Measurements from ENCODE around the gene RGS6.

Gene RGS6

DNA sequence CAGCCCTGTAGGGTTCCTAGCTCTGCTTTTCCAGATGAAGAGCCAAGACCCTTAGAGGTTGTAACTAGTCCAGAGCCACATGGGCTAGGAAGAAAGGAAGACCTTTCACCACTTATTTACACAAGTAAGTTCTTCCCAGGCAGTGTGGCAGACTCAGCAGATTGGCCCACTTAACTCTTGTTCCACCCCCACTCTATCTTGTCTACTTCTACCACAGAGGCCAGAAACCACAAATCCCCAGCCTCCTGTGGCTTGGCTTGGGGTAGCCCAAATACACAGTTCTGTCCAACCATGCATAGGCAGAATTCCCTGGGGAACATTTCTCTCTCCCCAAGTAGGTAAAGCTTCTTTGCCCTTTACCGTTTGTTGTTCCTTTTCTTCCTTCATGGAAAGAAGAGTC is 383.5 kb downstream of the RGS6 start:
- H3K27ac ChIP-seq = no peak overlapping the region
- DNase-seq = no peak
- no peak overlapping the region for H3K4me3 ChIP-seq (ENCODE audit: low read depth, low read length)
- no peaks in the 10 kb centered on the region for H3K27me3 ChIP-seq (replicated peaks)
- H3K36me3 ChIP-seq (replicated peaks) = no peaks in the 10 kb centered on the region
- TF ChIP-seq, protein P1, sequence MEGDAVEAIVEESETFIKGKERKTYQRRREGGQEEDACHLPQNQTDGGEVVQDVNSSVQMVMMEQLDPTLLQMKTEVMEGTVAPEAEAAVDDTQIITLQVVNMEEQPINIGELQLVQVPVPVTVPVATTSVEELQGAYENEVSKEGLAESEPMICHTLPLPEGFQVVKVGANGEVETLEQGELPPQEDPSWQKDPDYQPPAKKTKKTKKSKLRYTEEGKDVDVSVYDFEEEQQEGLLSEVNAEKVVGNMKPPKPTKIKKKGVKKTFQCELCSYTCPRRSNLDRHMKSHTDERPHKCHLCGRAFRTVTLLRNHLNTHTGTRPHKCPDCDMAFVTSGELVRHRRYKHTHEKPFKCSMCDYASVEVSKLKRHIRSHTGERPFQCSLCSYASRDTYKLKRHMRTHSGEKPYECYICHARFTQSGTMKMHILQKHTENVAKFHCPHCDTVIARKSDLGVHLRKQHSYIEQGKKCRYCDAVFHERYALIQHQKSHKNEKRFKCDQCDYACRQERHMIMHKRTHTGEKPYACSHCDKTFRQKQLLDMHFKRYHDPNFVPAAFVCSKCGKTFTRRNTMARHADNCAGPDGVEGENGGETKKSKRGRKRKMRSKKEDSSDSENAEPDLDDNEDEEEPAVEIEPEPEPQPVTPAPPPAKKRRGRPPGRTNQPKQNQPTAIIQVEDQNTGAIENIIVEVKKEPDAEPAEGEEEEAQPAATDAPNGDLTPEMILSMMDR (IDR thresholded peaks at IDR 0.05; ENCODE audit: low read depth, low read length, missing control alignments) = no peak
- in situ Hi-C loops (cut with HindIII; ENCODE audit: low pct_ligation_motif_present, low sequenced_read_pairs) = no loop called here

GRCh38 chr14:72318648-72319047 is 386.4 kb downstream of the RGS6 start:
- Histone ChIP-seq H3K27me3 (replicated peaks) (no peaks in the 10 kb centered on the region), H3K4me3 (ENCODE audit: low read depth, low read length) (no peak overlapping the region), H3K27ac (no peak overlapping the region), H3K36me3 (replicated peaks) (no peaks in the 10 kb centered on the region)
- in situ Hi-C loops (cut with HindIII; ENCODE audit: low pct_ligation_motif_present, low sequenced_read_pairs) = no loop called here
- TF ChIP-seq, protein P1 (IDR thresholded peaks at IDR 0.05; ENCODE audit: low read depth, low read length, missing control alignments) = no peak
- DNase-seq = no peak

DNA sequence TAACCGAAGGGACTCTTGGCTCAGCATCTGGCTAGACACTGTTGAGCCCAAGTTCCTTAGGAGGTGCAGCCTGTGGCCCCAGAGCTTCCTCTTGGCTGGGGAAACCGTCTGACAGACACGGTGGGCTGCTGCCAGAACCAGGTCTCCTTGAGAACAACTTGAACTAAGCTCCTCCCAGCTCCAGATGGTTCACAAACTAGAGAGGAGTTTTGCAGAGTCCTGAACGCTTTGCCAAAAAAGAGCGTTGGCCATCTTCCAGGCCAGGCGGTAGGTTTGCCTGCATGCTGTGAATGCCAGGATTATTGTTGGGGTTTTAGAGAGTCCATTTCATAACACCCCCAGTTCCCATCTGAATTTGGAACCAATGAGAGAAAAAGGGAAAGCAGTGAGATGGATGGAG is 399.8 kb downstream of the RGS6 start:
- H3K27ac ChIP-seq = no peak overlapping the region
- no peak overlapping the region for H3K4me3 ChIP-seq (ENCODE audit: low read depth, low read length)
- in situ Hi-C loops (cut with HindIII; ENCODE audit: low pct_ligation_motif_present, low sequenced_read_pairs) = no loop called here
- H3K27me3 ChIP-seq (replicated peaks) = no peaks in the 10 kb centered on the region
- TF ChIP-seq, protein P1 (IDR thresholded peaks at IDR 0.05; ENCODE audit: low read depth, low read length, missing control alignments) = no peak
- DNase-seq = no peak
- no peaks in the 10 kb centered on the region for H3K36me3 ChIP-seq (replicated peaks)

GRCh38 chr14:72332871-72333270 is 400.6 kb downstream of the RGS6 start:
- in situ Hi-C loops (cut with HindIII; ENCODE audit: low pct_ligation_motif_present, low sequenced_read_pairs) = no loop called here

DNA sequence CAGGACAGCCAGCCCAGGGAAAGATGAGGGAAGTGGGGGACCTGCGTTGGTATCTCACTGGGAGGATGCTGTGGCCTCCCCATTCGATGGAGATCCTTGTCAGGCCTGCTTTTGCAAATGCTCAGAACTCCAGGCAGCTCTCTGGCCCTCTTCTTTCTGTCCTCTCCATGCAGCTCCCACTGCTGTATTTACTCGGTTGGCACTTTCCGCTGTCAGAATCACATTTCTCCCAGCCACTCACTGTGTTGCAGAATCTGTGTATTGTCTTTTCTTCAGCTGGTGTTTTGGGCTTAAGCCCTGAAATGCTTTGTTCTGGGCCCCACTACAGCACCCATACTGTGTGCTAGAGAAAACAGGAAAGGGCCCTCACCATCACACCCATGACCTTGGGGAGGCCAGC is 401.1 kb downstream of the RGS6 start:
- no peak overlapping the region for H3K27ac ChIP-seq
- TF ChIP-seq, protein P1 (IDR thresholded peaks at IDR 0.05; ENCODE audit: low read depth, low read length, missing control alignments) = no peak
- in situ Hi-C loops (cut with HindIII; ENCODE audit: low pct_ligation_motif_present, low sequenced_read_pairs) = no loop called here
- H3K36me3 ChIP-seq (replicated peaks) = no peaks in the 10 kb centered on the region
- no peaks in the 10 kb centered on the region for H3K27me3 ChIP-seq (replicated peaks)
- no peak for DNase-seq
- no peak overlapping the region for H3K4me3 ChIP-seq (ENCODE audit: low read depth, low read length)

More at GRCh38 chr14:72332871-72333270, 400.6 kb downstream of the RGS6 start:
- H3K4me3 ChIP-seq (ENCODE audit: low read depth, low read length) = no peak overlapping the region
- H3K27me3 ChIP-seq (replicated peaks) = no peaks in the 10 kb centered on the region
- no peak for DNase-seq
- TF ChIP-seq, protein P1 (IDR thresholded peaks at IDR 0.05; ENCODE audit: low read depth, low read length, missing control alignments) = no peak
- H3K36me3 ChIP-seq (replicated peaks) = no peaks in the 10 kb centered on the region
- H3K27ac ChIP-seq = no peak overlapping the region

DNA sequence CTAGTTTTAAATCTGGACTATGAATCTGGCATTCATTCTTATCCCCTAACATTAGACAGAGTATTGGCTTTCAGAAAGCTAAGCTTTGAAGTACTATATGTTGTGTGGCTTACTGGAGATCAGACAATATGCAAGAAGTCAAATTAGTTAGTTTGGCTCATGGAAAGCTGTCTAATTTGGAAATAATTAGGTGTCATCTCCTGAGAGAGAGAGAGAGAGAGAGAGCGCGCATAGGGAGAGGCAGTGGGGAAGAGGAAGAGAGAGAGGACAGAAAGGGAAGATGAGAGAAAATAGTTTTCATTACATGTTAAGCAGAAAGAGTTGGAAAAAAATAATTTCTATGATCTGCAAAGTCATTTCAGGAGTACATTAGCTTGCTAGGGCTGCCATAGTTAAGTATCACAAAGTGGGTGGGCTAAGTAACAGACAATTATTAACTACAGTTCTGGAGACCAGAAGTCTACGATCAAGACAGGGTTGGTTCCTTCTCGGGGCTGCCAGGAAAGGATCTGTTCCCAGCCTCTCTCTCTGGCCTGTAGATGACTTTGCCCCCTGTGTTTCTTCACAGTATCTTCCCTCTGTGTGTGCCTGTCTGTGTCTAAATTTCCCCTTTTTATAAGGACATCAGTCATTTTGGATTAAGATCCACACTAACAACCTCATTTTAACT is 404.2 kb downstream of the RGS6 start:
- Histone ChIP-seq H3K27me3 (replicated peaks) (no peaks in the 10 kb centered on the region), H3K27ac (no peak overlapping the region), H3K36me3 (replicated peaks) (no peaks in the 10 kb centered on the region), H3K4me3 (ENCODE audit: low read depth, low read length) (no peak overlapping the region)
- in situ Hi-C loops (cut with HindIII; ENCODE audit: low pct_ligation_motif_present, low sequenced_read_pairs) = no loop called here
- DNase-seq = no peak
- TF ChIP-seq, protein P1 (IDR thresholded peaks at IDR 0.05; ENCODE audit: low read depth, low read length, missing control alignments) = no peak

All from brain microvascular endothelial cell (primary cell).